GM23338 (cell line): ENCODE results near the gene RPS15. TPM values are rescaled to one million over a fixed set of nuclear protein-coding genes. Genes with fewer than 3 reads are reported as not detected.
A peak's percentile ranks its signal among the peaks of the same experiment; 100 is the strongest.

ENCODE experiments used
- ATAC-seq: fragments of 200-7000 bp; cut with Tn5 transposase; 3 replicates; pipeline ENCODE4 v1.9.1; 2020
- DNase-seq: peaks from one replicate; pipeline ENCODE4 v3.0.0-alpha.2; 2015; ENCODE audit warnings: low spot score
- H2AFZ ChIP-seq: fragments of 200-600 bp; sonication (generic); 2 replicates; pipeline ENCODE4 v1.8.0; 2016; ENCODE audit warnings: antibody characterized with exemption, mild to moderate bottlenecking, moderate library complexity
- H3F3A ChIP-seq: fragments of 200-600 bp; sonication (generic); replicated peaks from 2 replicates; pipeline ENCODE4 v1.8.0; 2017; ENCODE audit warnings: antibody characterized with exemption, mixed run types, low read depth
- H3K27ac ChIP-seq: fragments of 200-600 bp; sonication (generic); 2 replicates; pipeline ENCODE4 v1.6.1; 2016; ENCODE audit warnings: low read depth
- H3K27me3 ChIP-seq: fragments of 200-600 bp; sonication (generic); 2 replicates; pipeline ENCODE4 v1.8.0; 2016; ENCODE audit warnings: mild to moderate bottlenecking, mixed run types, moderate library complexity; ENCODE audit not compliant: insufficient read depth
- H3K36me3 ChIP-seq: fragments of 200-600 bp; sonication (generic); 2 replicates; pipeline ENCODE4 v1.8.0; 2016; ENCODE audit warnings: mild to moderate bottlenecking; ENCODE audit not compliant: insufficient read depth
- H3K4me1 ChIP-seq: fragments of 200-600 bp; sonication (generic); 2 replicates; pipeline ENCODE4 v1.8.0; 2016; ENCODE audit warnings: mild to moderate bottlenecking, moderate library complexity; ENCODE audit not compliant: insufficient read depth
- H3K4me2 ChIP-seq: fragments of 200-600 bp; sonication (generic); 2 replicates; pipeline ENCODE4 v1.7.1; 2017; ENCODE audit warnings: mixed run types
- H3K4me3 ChIP-seq: fragments of 200-600 bp; sonication (generic); 2 replicates; pipeline ENCODE4 v1.6.1; 2016; ENCODE audit warnings: mixed run types
- H3K79me2 ChIP-seq: fragments of 200-600 bp; sonication (generic); replicated peaks from 2 replicates; pipeline ENCODE4 v1.8.0; 2017; ENCODE audit warnings: mild to moderate bottlenecking; ENCODE audit not compliant: insufficient read depth
- H3K9me2 ChIP-seq: fragments of 200-600 bp; sonication (generic); 2 replicates; pipeline ENCODE4 v1.8.0; 2017; ENCODE audit not compliant: insufficient read depth
- H4K20me1 ChIP-seq: fragments of 200-600 bp; sonication (generic); replicated peaks from 2 replicates; pipeline ENCODE4 v1.8.0; 2017; ENCODE audit warnings: mild to moderate bottlenecking; ENCODE audit not compliant: insufficient read depth
- H3K27ac Mint-ChIP-seq: 2 replicates; pipeline ENCODE4 v1.8.0; 2020; ENCODE audit warnings: inconsistent platforms, mild to moderate bottlenecking, moderate library complexity, mixed read lengths
- H3K27me3 Mint-ChIP-seq: 3 replicates; pipeline ENCODE4 v1.8.0; 2022; ENCODE audit warnings: low read depth, mild to moderate bottlenecking, moderate library complexity, mixed read lengths, inconsistent platforms; ENCODE audit not compliant: insufficient read depth, poor library complexity
- H3K36me3 Mint-ChIP-seq: 3 replicates; pipeline ENCODE4 v1.8.0; 2021; ENCODE audit warnings: low read depth, mild to moderate bottlenecking, inconsistent platforms, moderate library complexity, mixed read lengths
- H3K4me1 Mint-ChIP-seq: 3 replicates; pipeline ENCODE4 v1.8.0; 2020; ENCODE audit warnings: mild to moderate bottlenecking, inconsistent platforms, mixed read lengths
- H3K4me3 Mint-ChIP-seq: 3 replicates; pipeline ENCODE4 v1.8.0; 2021; ENCODE audit warnings: moderate library complexity, mild to moderate bottlenecking, inconsistent platforms, mixed read lengths
- H3K9me3 Mint-ChIP-seq: 3 replicates; pipeline ENCODE4 v1.8.0; 2020; ENCODE audit warnings: moderate library complexity, mild to moderate bottlenecking, inconsistent platforms, mixed read lengths
- EZH2 ChIP-seq: fragments of 200-600 bp; sonication (generic); IDR thresholded peaks from one replicate; pipeline ENCODE4 v1.8.0; 2017; ENCODE audit warnings: antibody characterized with exemption, mild to moderate bottlenecking, low read depth; ENCODE audit not compliant: unreplicated experiment
- NANOG ChIP-seq: IDR thresholded peaks from 2 replicates; pipeline ENCODE4 v1.6.1; 2016; ENCODE audit warnings: antibody characterized with exemption, borderline replicate concordance
- POLR2AphosphoS5 ChIP-seq: IDR thresholded peaks from 2 replicates; pipeline ENCODE4 v1.6.1; 2016; ENCODE audit warnings: antibody characterized with exemption, low read depth
- STAT1 ChIP-seq: IDR thresholded peaks from one replicate; pipeline ENCODE4 v1.6.1; 2016; ENCODE audit warnings: antibody characterized with exemption; ENCODE audit not compliant: unreplicated experiment
- ZNF114 ChIP-seq: fragments of 250-450 bp; sonication (Bioruptor Pico); IDR thresholded peaks from 2 replicates; pipeline ENCODE4 v1.5.0; 2020; ENCODE audit warnings: mild to moderate bottlenecking, moderate library complexity
- ZNF331 ChIP-seq: fragments of 250-450 bp; sonication (Bioruptor Pico); IDR thresholded peaks from 2 replicates; pipeline ENCODE4 v1.5.0; 2020; ENCODE audit warnings: low read depth, mild to moderate bottlenecking, moderate library complexity
- polyA plus RNA-seq: library from polyadenylated mRNA; unstranded; fragments of >200 nt; fragmentation: Nextera tagmentation; extraction: Ambion mirVana; gene quantifications from 2 replicates; pipeline ENCODE4 v1.2.1, GENCODE V29; 2016
- total RNA-seq: library from RNA; depleted of rRNA; stranded (reverse); fragments of >200 nt; shearing (Covaris generic); gene quantifications from 2 replicates; pipeline ENCODE4 v1.2.3, GENCODE V29; 2014
- TF ChIP-seq, protein P1 (sequence below): IDR thresholded peaks from one replicate; pipeline ENCODE4 v1.6.1; 2018; ENCODE audit warnings: antibody characterized with exemption; ENCODE audit not compliant: unreplicated experiment
- TF ChIP-seq, protein P2 (sequence below), 2 experiments: fragments of 200-600 bp in 1 of 2; sonication (generic) in 1 of 2; conservative IDR thresholded peaks; 2 replicates each; pipeline versions ENCODE4 v1.5.1 to v1.6.1; 2016 to 2017; ENCODE audit warnings: antibody characterized with exemption in 2 of 2, low read depth in 2 of 2, mild to moderate bottlenecking in 2 of 2, moderate library complexity in 1 of 2

RPS15 gene
- total and polyA plus RNA-seq, 2 experiments from 2014 or later = 2,953 to 3,861 TPM

DNA sequence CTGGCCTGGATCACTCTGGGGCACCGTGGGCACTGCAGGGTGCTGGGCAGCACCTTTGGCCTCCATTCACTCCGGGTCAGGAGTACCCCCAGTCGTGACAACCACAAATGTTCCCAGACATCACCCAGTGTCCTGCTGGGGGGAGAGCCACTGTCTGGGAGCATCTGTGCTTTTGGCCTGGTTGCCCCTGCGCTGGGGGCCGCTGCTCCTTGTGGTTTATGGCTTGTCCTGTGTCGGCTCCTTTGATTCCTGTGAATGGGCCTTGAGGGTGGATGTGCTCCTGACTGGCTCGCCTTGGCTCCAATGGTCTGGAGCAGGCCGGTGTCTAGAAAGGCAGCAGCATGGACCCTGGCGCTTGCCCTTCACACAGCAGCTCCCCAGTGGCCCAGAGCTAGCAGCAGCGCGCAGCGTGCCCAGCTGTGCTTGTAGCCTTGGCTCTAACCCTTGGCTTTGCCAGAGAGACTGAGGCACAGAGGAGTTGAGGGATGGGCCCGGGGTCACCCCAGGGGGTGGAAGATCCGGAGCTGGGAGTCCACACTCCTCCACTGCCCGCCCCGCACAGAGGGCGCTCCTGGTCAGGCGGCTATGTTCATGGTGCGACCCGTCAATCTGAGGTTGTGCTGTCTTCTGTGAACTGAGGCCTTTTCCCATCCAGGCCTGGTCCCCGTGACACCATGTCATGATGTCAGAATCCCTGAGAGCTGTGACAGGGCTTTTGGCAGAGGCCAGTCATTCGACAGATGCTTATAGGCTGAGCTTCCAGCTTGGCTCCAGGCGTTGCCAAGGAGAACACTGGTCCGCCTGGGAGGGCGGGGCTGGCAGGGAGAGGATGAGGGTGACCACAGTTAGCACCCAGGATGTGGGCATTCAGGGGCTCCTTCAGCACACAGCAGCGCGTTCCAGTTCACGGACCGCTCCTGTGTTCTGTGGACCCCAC, 26.7 kb upstream of the RPS15 start:
- Histone ChIP-seq H4K20me1 (peaks cover 56% of the 10 kb centered on the region), H3K36me3 (no peaks in the 10 kb centered on the region; the same call in 1 of the 2 replicates), H3K9me2 (no peaks in the 10 kb centered on the region), H3F3A (peaks cover 6% of the 10 kb centered on the region), H3K27ac (peak overlapping the region; percentile 26; the same call in 1 of the 2 replicates), H3K27me3 (no peaks in the 10 kb centered on the region), H3K4me2 (peak overlapping the region; percentile 96; the same call in 1 of the 2 replicates), H3K79me2 (peaks cover 87% of the 10 kb centered on the region), H2AFZ (no peak overlapping the region), H3K4me3 (no peak overlapping the region), H3K4me1 (peaks cover 33% of the 10 kb centered on the region)
- TF ChIP-seq ZNF331 (CRISPR knock-in tag) (no peak), POLR2AphosphoS5 (no peak)
- Mint-ChIP-seq H3K9me3 (no peaks in the 10 kb centered on the region), H3K4me1 (peaks cover 52% of the 10 kb centered on the region), H3K27me3 (peaks cover 32% of the 10 kb centered on the region), H3K4me3 (peak overlapping the region; percentile 95; the same call in 2 of the 3 replicates), H3K36me3 (peaks cover 34% of the 10 kb centered on the region), H3K27ac (peak overlapping the region; percentile 81)
- ATAC-seq = no peak
- no peak for DNase-seq

DNA sequence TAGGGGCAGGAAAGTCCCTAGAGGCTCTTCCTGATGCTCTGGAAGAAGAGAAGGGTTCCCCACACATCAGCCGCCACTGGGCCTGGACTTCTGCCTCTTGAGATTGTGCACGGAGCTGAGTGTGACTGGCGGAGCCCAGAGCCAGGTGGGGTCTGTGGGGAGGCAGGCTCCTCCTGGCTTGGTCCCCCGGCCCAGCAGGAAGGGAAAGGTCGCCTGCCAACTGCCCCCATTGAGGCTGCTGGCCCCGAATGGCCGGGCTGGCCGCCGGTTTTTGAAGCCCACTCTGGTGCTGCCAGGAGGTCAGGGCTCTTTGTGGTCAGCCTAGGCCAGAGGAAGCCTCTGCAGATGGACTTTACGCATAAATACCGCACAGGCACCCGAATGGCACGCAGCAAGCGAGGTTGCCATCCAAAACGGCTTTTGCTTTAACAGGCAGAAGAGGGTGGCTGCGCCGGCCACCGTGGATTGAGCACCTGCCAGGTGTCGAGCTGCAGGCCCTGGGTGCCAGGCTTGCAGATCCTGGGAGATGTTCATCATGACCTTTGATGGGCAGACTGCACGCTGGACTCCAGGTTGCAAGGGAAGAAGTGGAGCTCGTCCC, 25.8 kb upstream of the RPS15 start:
- no peak for DNase-seq
- no peak overlapping the region for H3K4me3 Mint-ChIP-seq
- peak overlapping the region; percentile 26; the same call in 1 of the 2 replicates for H3K27ac ChIP-seq
- TF ChIP-seq, protein P1, sequence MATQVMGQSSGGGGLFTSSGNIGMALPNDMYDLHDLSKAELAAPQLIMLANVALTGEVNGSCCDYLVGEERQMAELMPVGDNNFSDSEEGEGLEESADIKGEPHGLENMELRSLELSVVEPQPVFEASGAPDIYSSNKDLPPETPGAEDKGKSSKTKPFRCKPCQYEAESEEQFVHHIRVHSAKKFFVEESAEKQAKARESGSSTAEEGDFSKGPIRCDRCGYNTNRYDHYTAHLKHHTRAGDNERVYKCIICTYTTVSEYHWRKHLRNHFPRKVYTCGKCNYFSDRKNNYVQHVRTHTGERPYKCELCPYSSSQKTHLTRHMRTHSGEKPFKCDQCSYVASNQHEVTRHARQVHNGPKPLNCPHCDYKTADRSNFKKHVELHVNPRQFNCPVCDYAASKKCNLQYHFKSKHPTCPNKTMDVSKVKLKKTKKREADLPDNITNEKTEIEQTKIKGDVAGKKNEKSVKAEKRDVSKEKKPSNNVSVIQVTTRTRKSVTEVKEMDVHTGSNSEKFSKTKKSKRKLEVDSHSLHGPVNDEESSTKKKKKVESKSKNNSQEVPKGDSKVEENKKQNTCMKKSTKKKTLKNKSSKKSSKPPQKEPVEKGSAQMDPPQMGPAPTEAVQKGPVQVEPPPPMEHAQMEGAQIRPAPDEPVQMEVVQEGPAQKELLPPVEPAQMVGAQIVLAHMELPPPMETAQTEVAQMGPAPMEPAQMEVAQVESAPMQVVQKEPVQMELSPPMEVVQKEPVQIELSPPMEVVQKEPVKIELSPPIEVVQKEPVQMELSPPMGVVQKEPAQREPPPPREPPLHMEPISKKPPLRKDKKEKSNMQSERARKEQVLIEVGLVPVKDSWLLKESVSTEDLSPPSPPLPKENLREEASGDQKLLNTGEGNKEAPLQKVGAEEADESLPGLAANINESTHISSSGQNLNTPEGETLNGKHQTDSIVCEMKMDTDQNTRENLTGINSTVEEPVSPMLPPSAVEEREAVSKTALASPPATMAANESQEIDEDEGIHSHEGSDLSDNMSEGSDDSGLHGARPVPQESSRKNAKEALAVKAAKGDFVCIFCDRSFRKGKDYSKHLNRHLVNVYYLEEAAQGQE = no peak
- TF ChIP-seq STAT1 (no peak), EZH2 (no peak), ZNF114 (no peak), NANOG (no peak), ZNF331 (CRISPR knock-in tag) (no peak)
- TF ChIP-seq, protein P2, sequence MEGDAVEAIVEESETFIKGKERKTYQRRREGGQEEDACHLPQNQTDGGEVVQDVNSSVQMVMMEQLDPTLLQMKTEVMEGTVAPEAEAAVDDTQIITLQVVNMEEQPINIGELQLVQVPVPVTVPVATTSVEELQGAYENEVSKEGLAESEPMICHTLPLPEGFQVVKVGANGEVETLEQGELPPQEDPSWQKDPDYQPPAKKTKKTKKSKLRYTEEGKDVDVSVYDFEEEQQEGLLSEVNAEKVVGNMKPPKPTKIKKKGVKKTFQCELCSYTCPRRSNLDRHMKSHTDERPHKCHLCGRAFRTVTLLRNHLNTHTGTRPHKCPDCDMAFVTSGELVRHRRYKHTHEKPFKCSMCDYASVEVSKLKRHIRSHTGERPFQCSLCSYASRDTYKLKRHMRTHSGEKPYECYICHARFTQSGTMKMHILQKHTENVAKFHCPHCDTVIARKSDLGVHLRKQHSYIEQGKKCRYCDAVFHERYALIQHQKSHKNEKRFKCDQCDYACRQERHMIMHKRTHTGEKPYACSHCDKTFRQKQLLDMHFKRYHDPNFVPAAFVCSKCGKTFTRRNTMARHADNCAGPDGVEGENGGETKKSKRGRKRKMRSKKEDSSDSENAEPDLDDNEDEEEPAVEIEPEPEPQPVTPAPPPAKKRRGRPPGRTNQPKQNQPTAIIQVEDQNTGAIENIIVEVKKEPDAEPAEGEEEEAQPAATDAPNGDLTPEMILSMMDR (conservative IDR thresholded peaks at IDR 0.05; ENCODE audit: low read depth in 2 of 2) = no peak

More for the DNA sequence above, 25.8 kb upstream of the RPS15 start:
- H3K79me2 ChIP-seq = peaks cover 96% of the 10 kb centered on the region
- no peaks in the 10 kb centered on the region for H3K9me3 Mint-ChIP-seq
- H3K9me2 ChIP-seq = no peaks in the 10 kb centered on the region
- peaks cover 59% of the 10 kb centered on the region for H3K4me1 Mint-ChIP-seq
- H3F3A ChIP-seq = peaks cover 8% of the 10 kb centered on the region
- no peaks in the 10 kb centered on the region; the same call in 1 of the 2 replicates for H3K36me3 ChIP-seq
- no peak overlapping the region for H3K27ac Mint-ChIP-seq
- H2AFZ ChIP-seq = no peak overlapping the region
- H3K27me3 ChIP-seq = no peaks in the 10 kb centered on the region
- peaks cover 38% of the 10 kb centered on the region for H3K4me1 ChIP-seq
- peaks cover 37% of the 10 kb centered on the region for H3K36me3 Mint-ChIP-seq
- H3K4me3 ChIP-seq = no peak overlapping the region
- H3K4me2 ChIP-seq = no peak overlapping the region
- peaks cover 65% of the 10 kb centered on the region for H4K20me1 ChIP-seq
- no peak for ATAC-seq
- H3K27me3 Mint-ChIP-seq = peaks cover 32% of the 10 kb centered on the region
